HG02763 (cell line): ENCODE results near the gene ZNF680.
A peak's percentile ranks its signal among the peaks of the same experiment; 100 is the strongest.
"Not testable (repeated sequence)": the region's sequence is repeated elsewhere in the genome, so short reads cannot be mapped to it uniquely, and the experiment has no call there.

Experiments used
- ATAC-seq: cut with Tn5 transposase; IDR thresholded peaks from one replicate; pipeline ENCODE4 v1.9.1; 2021; ENCODE audit warnings: mild to moderate bottlenecking, moderate library complexity; ENCODE audit not compliant: unreplicated experiment

ZNF680 gene

DNA sequence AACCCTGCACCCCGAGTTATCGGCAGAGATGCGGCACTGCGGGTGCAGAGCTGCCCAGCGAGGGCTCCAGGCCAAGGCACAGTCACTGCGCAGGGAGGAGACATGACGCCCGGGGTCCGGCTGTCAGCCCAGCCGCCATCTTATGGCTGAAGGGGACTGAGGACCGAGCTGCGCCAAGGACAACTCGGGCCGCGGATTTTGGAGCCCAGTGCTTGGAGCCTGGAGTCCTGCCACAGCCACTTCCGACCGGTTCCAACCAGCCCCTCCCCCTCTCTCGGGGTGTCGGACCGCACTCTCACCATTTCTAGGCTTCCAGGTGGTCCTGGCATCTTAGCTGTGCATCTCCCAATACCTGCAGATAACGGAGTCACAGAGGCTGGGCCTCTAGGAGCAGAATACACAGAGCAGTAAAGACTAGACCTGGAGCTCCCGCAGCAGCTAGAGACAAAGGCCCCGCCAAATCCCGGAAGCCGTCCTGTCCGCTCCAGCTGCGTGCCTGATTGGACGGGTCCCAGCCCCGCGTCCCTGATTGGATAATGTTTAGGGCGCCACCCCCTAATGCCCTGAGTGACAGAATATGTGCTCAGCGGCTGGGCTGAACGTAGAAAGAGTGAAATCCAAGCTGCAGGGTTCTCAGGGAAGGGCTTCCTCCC lies at the start of gene ZNF680:
ZNF680 (minus strand) TSS at position 446 of the 653 bp plus-strand sequence; CDS start at position 329, 117 bp downstream.
- peak; percentile 100 for ATAC-seq

DNA sequence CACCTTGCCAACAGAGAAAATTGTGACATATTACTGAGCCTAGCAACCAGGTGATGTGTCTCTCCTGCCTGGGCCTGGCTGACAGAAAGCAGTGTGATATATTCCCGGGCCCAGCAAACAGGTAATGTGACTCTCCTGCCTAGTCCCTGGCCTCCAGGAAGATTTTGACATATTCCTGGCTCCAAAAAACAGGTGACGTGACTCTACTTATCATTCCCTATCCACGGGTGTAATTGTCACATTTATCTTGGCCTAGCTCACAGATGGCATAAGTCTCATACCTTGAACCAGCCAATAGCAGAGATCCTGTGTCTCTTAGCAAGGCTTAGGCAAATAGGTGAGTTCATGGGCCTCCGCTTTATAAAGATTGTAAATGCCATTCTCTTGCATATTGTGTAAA lies 49.6 kb upstream of the ZNF680 start:
- ATAC-seq = no peak

DNA sequence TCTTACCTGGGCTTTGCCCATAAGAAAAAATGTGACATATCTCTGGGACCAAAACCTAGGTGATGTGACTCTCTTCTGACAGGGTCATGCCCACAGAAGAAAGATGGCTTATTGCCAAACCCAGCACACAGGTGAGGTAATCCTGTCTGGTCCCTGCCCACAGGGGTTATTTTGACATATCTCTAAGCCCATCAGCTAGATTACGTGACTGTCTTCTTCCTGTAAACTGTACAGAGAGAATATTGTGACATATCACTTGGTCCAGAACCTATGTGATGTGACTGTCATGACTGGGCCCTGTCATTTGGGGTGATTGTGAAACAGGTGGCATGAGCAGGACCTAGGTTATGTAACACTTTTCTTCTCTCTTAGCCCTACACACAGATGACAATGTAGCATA lies 48.8 kb upstream of the ZNF680 start:
- no peak for ATAC-seq

DNA sequence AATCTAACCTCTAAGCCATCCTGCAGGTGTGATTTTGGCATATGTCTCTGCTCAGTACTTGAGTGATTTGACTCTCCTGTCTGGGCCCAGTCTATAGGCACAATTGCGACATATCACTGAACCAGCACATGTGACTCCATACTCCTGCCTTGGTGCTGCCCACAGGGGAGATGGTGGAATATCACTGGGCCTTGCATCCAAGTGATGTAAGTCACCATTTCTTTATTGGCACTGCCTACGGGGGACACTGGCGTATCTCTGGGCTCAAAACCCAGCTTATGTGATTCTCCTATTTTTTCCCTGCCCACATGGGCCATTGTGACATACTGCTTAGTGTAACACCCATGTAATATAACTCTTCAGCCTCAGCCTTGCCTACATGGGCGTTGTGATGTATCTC lies 48.1 kb upstream of the ZNF680 start:
- no peak for ATAC-seq

DNA sequence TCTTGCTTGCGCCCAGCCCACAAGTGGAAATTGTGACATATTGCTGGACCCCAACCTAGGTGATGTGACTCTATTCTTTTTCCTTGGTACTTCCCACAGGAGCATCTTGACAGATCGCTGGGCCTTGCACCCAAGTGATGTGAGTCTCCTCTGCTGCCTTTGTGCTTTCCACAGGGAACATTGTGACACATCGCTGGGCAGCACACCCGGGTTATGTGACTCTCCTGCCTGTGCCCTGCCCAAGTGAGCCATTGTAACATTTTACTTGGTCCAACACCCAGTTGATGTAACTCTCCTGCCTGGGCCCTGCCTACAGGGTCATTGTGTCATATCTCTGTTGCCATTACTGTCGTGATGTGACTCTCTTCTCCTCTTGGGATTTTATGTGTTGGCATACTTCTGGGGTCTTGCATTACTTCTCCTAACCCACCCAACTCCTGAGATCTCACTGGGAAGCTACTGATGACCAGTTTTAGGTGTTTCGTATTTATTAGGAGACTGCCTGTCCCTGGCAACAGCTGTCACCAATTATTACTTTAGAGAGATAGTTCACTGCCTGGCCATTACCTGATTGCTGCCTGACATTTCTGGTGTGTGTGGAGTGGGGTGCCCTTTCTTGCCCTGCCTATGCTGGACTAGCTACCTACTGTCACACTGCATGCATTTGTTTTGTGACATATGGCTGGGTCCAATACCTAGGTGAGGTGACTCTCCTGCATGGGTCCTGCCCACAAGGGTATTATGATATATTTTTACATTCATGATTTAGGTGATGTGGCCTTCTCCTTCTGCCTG lies 45.4 kb upstream of the ZNF680 start:
- no peak for ATAC-seq

DNA sequence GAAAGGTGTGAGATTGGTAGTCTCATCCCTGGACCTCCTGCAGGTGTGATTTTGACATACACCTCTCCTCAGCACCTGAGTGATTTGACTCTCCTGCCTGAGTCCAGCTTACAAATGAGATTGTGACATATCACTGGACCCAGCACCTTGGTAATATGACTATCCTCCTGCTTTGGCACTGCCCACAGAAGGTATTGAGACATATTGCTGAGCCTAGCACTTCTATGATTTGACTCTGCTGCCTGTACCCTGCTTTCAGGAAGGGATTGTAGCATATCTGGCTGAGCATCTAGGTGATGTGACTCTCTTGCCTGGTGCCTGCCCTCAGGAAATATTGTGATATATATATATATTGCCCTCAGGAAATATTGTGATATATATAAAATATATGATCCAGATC lies 43.5 kb upstream of the ZNF680 start:
- ATAC-seq = no peak

DNA sequence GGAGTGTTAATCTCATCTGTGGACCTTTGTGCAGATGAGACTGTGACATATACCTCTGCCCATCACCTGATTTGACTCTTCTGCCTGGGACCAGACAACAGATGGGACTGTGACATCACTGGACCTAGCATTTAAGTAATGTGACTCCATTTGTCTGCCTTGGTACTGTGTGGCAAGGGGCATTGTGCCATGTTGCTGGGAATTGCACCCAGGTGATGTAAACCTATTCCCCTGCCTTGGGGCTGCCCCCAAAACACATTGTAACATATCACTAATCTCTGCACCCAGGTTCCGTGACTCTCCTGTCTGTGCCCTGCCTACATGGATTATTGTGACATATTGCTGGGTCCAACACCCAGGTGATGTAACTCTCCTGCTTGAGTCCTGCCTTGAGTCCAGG lies 40.4 kb upstream of the ZNF680 start:
- no peak for ATAC-seq

DNA sequence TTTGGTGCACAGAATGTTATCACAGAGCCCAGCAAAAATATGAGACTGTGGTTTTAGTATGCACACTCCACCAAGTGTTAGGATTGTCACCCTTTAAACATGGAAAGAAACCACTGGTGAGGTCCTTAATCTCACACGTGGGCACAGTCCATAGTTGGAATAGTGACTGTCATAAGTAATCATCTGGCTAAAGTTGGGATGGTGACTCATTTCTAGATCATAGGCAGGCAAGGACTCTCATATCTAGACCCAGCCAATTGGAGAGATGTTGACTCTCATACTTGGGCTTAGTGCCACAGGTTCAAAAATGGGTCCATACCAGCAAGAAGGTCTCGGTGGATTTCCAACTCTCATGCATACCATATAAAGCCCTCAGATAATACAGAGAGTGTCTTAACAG lies 39.6 kb upstream of the ZNF680 start:
- no peak for ATAC-seq

DNA sequence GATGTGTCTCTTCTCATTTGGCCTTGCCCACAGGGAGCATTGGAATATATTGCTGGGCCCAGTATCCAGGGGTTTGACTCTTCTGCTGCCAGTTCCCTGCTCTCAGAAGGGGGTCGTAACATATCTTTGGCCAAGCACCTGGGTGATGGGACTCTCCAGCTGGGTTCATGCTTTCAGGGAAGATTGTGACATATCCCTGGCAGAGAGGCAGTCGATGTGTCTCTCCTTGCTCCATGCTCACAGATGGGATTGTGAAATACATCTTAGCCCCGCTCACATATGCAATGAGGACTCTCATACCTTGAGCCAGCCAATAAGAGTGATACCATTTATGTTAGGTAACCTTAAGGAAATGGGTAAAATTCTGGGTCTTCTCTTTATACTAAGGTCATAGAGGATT lies 39.2 kb upstream of the ZNF680 start:
- no peak for ATAC-seq

DNA sequence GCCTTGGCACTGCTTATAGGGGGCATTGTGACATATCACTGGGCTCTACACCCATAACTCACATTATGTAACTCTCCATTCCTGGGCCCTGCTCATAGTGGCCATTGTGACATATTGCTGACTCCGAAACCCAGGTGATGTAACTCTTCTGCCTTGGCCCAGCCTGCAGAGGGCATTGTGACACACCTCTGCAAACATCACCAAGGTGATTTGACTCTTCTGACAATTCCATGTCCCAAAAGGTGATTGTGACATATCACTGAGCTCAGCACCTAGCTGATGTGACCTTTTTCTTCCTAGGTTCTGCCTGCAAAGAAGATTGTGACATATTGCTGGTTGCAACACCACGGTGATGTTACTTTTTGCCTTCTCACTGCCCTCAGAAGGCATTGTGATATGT lies 36.5 kb upstream of the ZNF680 start:
- no peak for ATAC-seq

DNA sequence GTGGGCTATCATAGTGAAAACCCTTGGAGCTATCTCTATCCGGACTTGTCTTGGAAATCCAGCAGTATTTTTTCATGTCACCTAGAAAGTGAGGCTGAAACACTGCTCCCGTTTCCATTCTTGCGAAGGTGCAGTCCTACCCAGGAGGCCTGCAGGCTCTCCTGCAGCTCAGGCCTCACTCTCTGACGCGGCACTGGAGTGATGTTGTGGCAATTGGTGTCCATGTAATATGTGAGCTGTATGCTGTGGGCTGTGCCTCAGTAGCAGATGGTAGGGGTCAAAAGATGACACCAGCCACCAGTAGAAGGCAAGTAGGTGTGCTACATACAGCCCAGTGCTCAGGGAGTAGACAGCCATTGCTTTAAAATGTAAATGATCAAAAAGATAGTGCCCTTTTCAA lies 28.1 kb upstream of the ZNF680 start:
- ATAC-seq = no peak

DNA sequence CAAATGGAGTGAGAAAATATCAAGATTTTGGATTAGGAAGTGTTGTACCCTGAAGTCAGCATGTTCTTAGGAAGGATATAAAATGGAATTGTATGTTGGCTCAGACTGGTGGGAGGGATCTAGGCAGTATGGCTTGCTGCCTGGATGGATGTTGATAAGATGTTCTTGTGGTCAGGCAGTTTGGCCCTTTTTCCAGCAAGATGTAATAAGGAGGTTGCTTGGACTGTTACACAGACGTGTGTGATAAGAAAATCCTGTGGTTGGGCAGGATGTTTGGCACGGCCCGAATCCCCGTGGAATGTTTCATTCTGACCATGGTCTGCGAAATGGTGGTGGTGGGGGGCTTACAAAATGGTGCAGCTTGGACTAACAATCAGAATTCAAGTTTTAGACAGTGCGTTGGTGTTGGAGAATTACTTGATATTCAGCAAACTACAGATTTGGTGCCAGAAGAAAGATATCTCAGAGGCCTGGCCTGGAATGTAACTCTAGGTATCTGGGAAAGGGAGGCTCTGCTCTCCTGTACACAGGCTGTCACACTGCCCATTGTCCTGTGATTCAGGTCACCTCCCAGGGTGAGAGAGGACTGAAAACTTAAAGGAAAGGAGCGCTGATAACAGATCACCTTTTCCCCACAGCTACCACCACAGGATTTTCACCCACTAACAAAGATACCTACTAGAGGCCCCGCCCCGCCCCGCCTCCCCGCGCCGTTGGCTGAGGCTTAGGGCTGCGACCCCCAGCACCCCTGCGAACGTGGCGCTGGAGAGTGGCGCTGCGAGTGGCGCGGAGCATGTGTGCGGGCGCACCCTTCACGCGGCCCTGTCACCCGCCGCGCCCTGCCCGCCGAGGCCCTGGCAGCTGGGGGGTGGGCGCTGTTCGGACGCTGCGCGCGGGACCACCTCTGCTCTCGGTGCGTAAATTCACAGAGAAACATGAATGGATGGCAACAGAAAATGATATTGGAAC lies 19.3 kb upstream of the ZNF680 start:
- ATAC-seq = no peak

DNA sequence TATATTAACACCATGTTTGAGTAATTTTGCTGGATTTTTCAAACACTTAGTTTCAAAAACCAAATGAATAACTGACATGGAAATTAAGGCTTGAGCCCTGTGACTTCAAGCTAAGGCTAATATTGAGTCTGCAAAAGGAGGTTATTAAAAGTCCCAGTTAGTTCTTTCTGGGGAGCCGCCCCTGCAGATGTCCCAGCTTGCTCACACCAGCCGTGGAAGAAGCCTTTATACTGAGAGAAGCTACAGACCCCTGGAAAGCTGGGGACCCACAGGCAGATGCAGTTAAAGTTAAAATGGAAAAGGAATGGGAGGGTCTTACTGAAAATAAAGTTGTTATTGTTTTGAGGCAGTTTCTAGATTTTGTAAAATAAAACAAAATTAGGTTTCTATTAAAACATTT lies 18.5 kb upstream of the ZNF680 start:
- ATAC-seq = no peak

DNA sequence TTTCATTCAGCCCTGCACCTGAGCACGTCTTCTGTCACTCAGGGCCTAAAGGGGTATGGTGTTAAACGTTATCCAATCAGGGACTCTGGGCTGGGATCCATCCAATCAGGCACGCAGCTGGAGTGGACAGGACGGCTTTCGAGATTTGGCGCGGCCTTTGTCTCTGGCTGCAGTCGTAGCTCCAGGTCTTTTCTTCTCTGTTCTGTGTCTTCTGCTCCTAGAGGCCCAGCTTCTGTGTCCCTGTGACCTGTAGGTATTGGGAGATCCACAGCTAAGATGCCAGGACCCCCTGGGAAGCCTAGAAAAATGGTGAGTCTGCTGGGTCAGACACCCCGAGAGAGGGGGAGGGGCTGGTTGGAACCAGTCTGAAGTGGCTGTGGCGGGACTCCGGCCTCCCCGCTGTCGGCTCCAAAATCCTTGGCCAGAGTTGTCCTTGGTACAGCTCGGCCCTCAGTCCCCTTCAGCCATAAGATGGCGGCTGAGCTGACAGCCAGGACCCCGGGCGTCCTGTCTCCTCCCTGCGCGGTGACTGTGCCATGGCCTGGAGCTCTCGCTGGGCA lies 11.7 kb upstream of the ZNF680 start:
- no peak for ATAC-seq

DNA sequence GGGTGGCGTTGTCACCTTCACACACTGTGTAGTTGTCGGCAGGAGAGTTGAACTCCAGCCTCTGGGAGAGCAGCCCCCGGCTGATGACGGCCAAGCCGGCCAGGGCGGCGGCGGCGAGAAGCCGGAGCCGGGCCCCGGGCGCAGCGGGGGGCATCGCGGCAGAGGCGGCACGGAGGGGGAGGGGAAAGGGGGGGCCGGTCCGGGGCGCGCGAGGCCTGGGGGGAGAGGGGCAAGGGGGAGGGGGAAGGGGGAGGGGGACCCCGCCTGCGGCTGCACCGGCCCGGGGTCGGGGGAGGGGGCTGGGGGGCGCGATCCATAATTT lies 7.4 kb upstream of the ZNF680 start:
- ATAC-seq = not testable (repeated sequence)

DNA sequence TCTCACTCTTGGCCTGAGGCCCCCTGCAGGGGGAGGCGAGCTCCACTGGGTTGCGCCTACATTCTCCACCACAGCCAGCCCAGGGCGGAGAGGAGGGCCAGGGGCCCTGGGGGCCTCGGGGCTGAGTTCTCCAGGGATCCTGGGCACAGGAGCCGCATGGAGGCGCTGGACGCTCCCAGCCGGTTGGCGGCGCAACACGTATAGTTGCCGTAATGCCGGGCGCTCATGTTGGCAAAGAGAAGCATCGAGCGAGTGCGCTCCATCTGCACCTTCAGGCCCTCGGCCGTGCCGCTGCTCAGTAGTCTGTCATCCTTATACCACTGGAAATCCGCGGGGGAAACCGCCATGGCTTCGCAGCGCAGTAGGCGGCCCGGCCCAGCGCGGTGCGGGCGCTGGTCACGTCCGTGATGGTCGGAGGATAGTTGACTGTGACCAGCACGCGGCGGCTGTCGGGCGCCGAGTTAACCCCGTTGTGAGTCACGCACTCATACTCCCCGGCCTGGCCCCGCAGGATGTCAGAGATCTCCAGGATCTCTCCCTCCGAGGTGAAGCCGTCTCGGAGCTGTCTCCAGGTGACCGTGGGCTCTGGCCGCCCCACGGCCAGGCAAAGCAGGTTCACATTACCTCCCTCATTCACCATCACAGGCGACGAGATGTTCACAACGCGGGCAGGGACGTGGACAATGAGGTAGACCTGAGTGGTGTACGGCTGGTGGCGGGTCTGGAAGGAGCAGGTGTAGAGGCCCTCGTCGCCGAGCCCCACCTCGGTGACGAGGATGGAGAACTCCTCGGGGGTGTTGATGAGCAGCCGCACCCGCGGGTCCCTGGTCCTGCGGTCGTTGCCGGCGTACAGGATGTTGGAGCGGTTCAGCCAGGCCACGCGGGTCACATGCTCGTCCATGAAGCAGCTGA lies 6.8 kb upstream of the ZNF680 start:
- not testable (repeated sequence) for ATAC-seq

DNA sequence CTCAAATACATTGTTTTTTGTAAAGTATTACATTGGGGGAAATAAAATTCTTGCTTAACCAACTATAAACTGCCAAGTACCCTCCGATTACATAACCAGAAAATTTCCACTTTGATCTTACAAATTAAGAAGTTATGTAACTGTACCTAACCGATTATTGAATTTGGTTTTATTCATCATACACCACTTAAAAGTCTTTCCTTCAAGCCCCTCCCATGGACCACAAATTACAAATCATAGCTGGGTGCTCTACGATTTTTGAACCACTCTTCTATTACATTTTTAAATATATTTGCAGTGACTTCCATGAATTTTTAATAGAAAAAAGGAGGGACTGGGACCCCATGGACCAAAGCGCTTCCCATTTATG lies 630 bp downstream of the ZNF680 start:
- ATAC-seq = no peak

DNA sequence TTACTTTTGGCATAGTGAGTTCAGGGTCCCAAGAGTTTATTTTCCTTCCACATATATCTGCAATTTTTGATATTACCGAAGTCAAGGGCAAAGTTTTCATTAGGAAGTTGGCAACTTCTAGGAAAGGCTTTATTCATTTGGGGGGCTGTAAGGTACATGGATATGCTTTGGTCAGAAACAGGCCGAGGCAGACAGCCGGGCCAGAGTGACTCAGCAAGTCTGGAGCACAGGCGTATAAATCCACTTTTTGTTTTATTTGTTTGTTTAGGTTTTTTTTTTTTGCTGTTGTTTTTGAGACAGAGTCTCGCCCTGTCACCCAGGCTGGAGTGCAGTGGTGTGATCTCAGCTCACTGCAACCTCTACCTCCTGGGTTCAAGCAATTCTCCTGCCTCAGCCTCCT lies 3.7 kb downstream of the ZNF680 start:
- no peak for ATAC-seq

DNA sequence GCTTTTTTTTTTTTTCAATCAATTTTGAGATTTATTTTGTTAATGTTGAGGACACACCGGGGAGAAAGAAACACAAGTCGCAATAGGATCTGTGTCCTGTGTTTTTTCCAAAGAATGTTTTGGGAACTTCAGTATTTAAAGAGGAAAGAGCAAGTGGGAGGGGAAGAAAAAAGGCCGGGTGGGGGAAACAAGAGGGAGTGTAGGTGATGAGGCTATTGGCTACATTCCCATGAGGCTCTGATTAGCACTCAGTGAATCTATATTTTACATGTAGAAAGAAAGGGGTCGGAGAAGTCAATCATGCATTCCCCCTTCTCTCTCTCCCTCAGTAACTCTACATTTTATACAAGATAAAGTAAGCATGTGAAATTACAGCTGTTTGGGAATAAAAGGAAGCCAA lies 4.1 kb downstream of the ZNF680 start:
- ATAC-seq = no peak

DNA sequence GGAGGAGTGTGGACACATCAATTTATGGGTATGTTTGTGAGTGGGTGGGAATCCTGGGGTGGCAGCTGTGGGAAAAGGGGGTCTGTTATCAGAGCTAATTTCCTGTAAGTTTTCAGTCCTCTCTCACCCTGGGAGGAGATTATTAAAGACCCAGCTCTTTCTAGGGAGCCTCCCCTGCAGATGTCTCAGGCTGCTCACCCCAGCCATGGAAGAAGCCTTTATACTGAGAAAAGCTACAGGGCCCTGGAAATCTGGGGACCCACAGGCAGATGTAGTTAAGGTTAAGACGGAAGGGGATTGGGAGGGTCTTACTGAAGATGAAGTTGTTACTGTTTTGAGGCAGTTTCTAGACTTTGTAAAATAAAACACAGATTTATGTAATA lies 4.6 kb downstream of the ZNF680 start:
- ATAC-seq = no peak
